Endothelial cell of umbilical vein (primary cell): ENCODE results near the gene HSPG2. TPM values are rescaled to one million over a fixed set of nuclear protein-coding genes. Genes with fewer than 3 reads are reported as not detected.

Source experiments
- BruUV-seq: library from RNA; stranded (reverse); fragments of 400-500 nt; replicated peaks from 2 replicates; lab custom pipeline; 2021; lab: Mats Ljungman, UMichigan
- CTCF ChIA-PET: fragments of 300-600, 350-600 bp; sonication (Branson Sonifier 250); formaldehyde crosslinking; loops from one replicate; lab custom pipeline; 2021; ENCODE audit warnings: antibody characterized with exemption, inconsistent platforms; lab: Charles Lee
- POLR2A ChIA-PET: fragments of 300-600, 350-600 bp; sonication (Branson Sonifier 250); formaldehyde crosslinking; loops from one replicate; lab custom pipeline; 2021; ENCODE audit warnings: antibody characterized with exemption, inconsistent platforms; lab: Charles Lee
- DNase-seq: peaks from one replicate; pipeline ENCODE4 v3.0.0-alpha.2; 2011; ENCODE audit warnings: low read depth, low spot score
- FAIRE-seq: peaks from 2 replicates; lab custom pipeline; 2011; peaks lifted over from hg19 to GRCh38; lab: Jason Lieb, UNC
- H2AFZ ChIP-seq: 2 replicates; pipeline ENCODE4 v1.6.0; 2012; ENCODE audit warnings: low read depth, low read length, control low read depth, inconsistent platforms
- H3K27ac ChIP-seq: 2 replicates; pipeline ENCODE4 v1.5.1; 2011; ENCODE audit warnings: low read depth, mild to moderate bottlenecking, control low read depth, low read length, moderate library complexity; ENCODE audit not compliant: insufficient read depth
- H3K27me3 ChIP-seq, 2 experiments: 2 replicates each; pipeline versions ENCODE4 v1.6.0 to v1.6.1; 2011; ENCODE audit warnings: low read length in 2 of 2, mixed read lengths in 1 of 2; ENCODE audit not compliant: control insufficient read depth in 2 of 2, insufficient read depth in 2 of 2
- H3K36me3 ChIP-seq, 2 experiments: 2 replicates in 1 of 2; 3 replicates in 1 of 2; pipeline ENCODE4 v1.5.1; 2011; ENCODE audit warnings: low read length in 2 of 2, mild to moderate bottlenecking in 1 of 2, moderate library complexity in 1 of 2; ENCODE audit not compliant: control insufficient read depth in 2 of 2, insufficient read depth in 2 of 2; ENCODE audit errors: extremely low read depth in 1 of 2
- H3K4me1 ChIP-seq: 3 replicates; pipeline ENCODE4 v1.5.1; 2011; ENCODE audit warnings: mild to moderate bottlenecking, low read length; ENCODE audit not compliant: control insufficient read depth, insufficient read depth; ENCODE audit errors: extremely low read depth
- H3K4me2 ChIP-seq: 2 replicates; pipeline ENCODE4 v1.6.1; 2011; ENCODE audit warnings: low read length, control low read depth, mixed read lengths; ENCODE audit not compliant: insufficient read depth
- H3K4me3 ChIP-seq, 3 experiments: fragments of 200-600 bp in 1 of 3; sonication (generic), shearing (Covaris generic) in 1 of 3; replicated peaks in 1 of 3; 2 replicates each; pipeline ENCODE4 v1.5.1; 2011 to 2016; ENCODE audit warnings: control low read depth in 3 of 3, low read length in 3 of 3, mild to moderate bottlenecking in 2 of 3, inconsistent platforms in 1 of 3, low read depth in 1 of 3, moderate library complexity in 1 of 3; ENCODE audit not compliant: insufficient read depth in 1 of 3
- H3K79me2 ChIP-seq: 2 replicates; pipeline ENCODE4 v1.6.0; 2012; ENCODE audit warnings: low read length, inconsistent platforms; ENCODE audit not compliant: control insufficient read depth, insufficient read depth
- H3K9ac ChIP-seq: replicated peaks from 2 replicates; pipeline ENCODE3; 2011; ENCODE audit warnings: low read length, control low read depth; ENCODE audit not compliant: insufficient read depth; ENCODE audit errors: extremely low read depth
- H3K9me1 ChIP-seq: replicated peaks from 3 replicates; pipeline ENCODE4 v1.6.0; 2011; ENCODE audit warnings: mild to moderate bottlenecking, low read length; ENCODE audit not compliant: control insufficient read depth, insufficient read depth; ENCODE audit errors: extremely low read depth
- H3K9me3 ChIP-seq: replicated peaks from 2 replicates; pipeline ENCODE4 v1.5.1; 2012; ENCODE audit warnings: low read length, inconsistent platforms; ENCODE audit not compliant: control insufficient read depth, insufficient read depth
- H4K20me1 ChIP-seq: replicated peaks from 2 replicates; pipeline ENCODE3; 2011; ENCODE audit warnings: mild to moderate bottlenecking, low read length; ENCODE audit not compliant: control insufficient read depth, insufficient read depth; ENCODE audit errors: extremely low read depth
- CTCF ChIP-seq, 2 donors: IDR thresholded peaks; 1 replicate in 1 of 2; 2 replicates in 1 of 2; pipeline ENCODE4 v1.5.1; 2011; ENCODE audit warnings: low read length in 2 of 2, mild to moderate bottlenecking in 2 of 2, moderate library complexity in 2 of 2, control low read depth in 1 of 2, inconsistent platforms in 1 of 2, low read depth in 1 of 2; ENCODE audit not compliant: insufficient read depth in 1 of 2; ENCODE audit errors: extremely low read depth in 1 of 2
- EZH2 ChIP-seq: IDR thresholded peaks from 2 replicates; pipeline ENCODE4 v1.6.1; 2012; ENCODE audit warnings: borderline replicate concordance, low read depth, mild to moderate bottlenecking, moderate library complexity, low read length, inconsistent platforms; ENCODE audit not compliant: severe bottlenecking
- FOS ChIP-seq: IDR thresholded peaks from 2 replicates; pipeline ENCODE4 v1.6.1; 2011; ENCODE audit warnings: mild to moderate bottlenecking, low read length, moderate library complexity, borderline replicate concordance; ENCODE audit not compliant: insufficient read depth
- GATA2 ChIP-seq: IDR thresholded peaks from 2 replicates; pipeline ENCODE4 v1.7.0; 2011; ENCODE audit warnings: low read depth, mild to moderate bottlenecking, moderate library complexity, mixed read lengths, low read length; ENCODE audit not compliant: insufficient read length, insufficient read depth
- JUN ChIP-seq: IDR thresholded peaks from 2 replicates; pipeline ENCODE4 v1.6.1; 2011; ENCODE audit warnings: borderline replicate concordance, low read depth; ENCODE audit not compliant: insufficient read length, insufficient read depth
- MAX ChIP-seq: IDR thresholded peaks from 2 replicates; pipeline ENCODE4 v1.6.1; 2011; ENCODE audit not compliant: insufficient read depth, insufficient read length
- MYC ChIP-seq: IDR thresholded peaks from one replicate; pipeline ENCODE4 v1.6.1; 2011; ENCODE audit warnings: mild to moderate bottlenecking, low read depth, low read length
- POLR2A ChIP-seq: IDR thresholded peaks from 2 replicates; pipeline ENCODE4 v1.6.1; 2012; ENCODE audit warnings: low read depth, mild to moderate bottlenecking, control low read depth, low read length
- POLR2AphosphoS5 ChIP-seq: IDR thresholded peaks from 2 replicates; pipeline ENCODE4 v1.6.1; 2012; ENCODE audit warnings: low read depth, mild to moderate bottlenecking, control low read depth, low read length, moderate library complexity; ENCODE audit not compliant: insufficient read depth
- dilution Hi-C: fragments of 300-500 bp; cut with MboI; formaldehyde crosslinking; loops from one replicate; pipeline ENCODE4 v1.15.0; 2019; ENCODE audit warnings: low sequenced_read_pairs; ENCODE audit not compliant: extremely low pct_ligation_motif_present
- intact Hi-C: fragments of 100-400 bp; cut with micrococcal nuclease; formaldehyde crosslinking; loops from one replicate; pipeline ENCODE4 v1.10.0; 2022
- polyA plus RNA-seq, 4 experiments: library from polyadenylated mRNA; depleted of rRNA in 3 of 4; stranded (reverse) in 3 of 4; unstranded in 1 of 4; fragments of >200 nt; gene quantifications; 2 replicates each; pipeline versions ENCODE4 v1.2.1 to v1.2.3, GENCODE V29; 2011 to 2012; ENCODE audit warnings: missing spikeins in 1 of 4
- total RNA-seq: library from RNA; stranded (reverse); gene quantifications from 2 replicates; pipeline ENCODE4 v1.2.3, GENCODE V29; 2021

The HSPG2 gene
- total and polyA plus RNA-seq, 2 donors (not counting 3 experiments of a cell fraction or from before 2014, with no cell fraction given): 734 to 3,499 TPM

GRCh38 chr1:21935393-21935804 lies 1.7 kb downstream of the HSPG2 start:
- intact Hi-C loops (loop anchor here (5.0 kb wide), 1 partner anchor 153 kb away; the partner anchor contains the start of gene USP48), dilution Hi-C loops (no loop called here)
- Histone ChIP-seq H3K79me2 (peaks cover 68% of the 10 kb centered on the region), H3K9me3 (no peaks in the 10 kb centered on the region), H3K4me3 (peak overlapping the region; percentile 71 to 88 (median 81)), H4K20me1 (no peaks in the 10 kb centered on the region), H2AFZ (no peak overlapping the region), H3K27ac (peak overlapping the region; percentile 81), H3K4me1 (peaks cover 63% of the 10 kb centered on the region), H3K9ac (peak overlapping the region; percentile 94), H3K27me3 (no peaks in the 10 kb centered on the region), H3K36me3 (peaks cover 11 to 19% of the 10 kb centered on the region in 2 experiments), H3K4me2 (peak overlapping the region; percentile 80), H3K9me1 (no peaks in the 10 kb centered on the region)
- DNase-seq (peak; percentile 45), FAIRE-seq (peak; percentile 59)
- CTCF ChIA-PET: interaction anchor here (1.0 to 10.8 kb wide), 4 partner anchors 11 to 34 kb away, joined by 3 to 95 read pairs (median 4); no protein-coding TSS in a partner anchor
- POLR2A ChIA-PET: interaction anchor here (1.0 to 1.6 kb wide), 3 partner anchors 9 to 17 kb away, joined by 3 to 6 read pairs (median 4); no protein-coding TSS in a partner anchor
- TSS peak; percentile 11 for BruUV-seq
- TF ChIP-seq CTCF (IDR thresholded peaks at IDR 0.05; ENCODE audit: extremely low read depth in 1 of 2, insufficient read depth in 1 of 2, low read depth in 1 of 2, low read length in 2 of 2): no peak
- no peak for TF ChIP-seq MAX
- TF ChIP-seq EZH2: no peak
- TF ChIP-seq POLR2A: no peak
- TF ChIP-seq FOS: no peak
- no peak for TF ChIP-seq POLR2AphosphoS5
- no peak for TF ChIP-seq GATA2
- TF ChIP-seq JUN: no peak
- TF ChIP-seq MYC: no peak
